ENCODE results near the gene CTNNA3.
"Not testable (repeated sequence)": the region's sequence is repeated elsewhere in the genome, so short reads cannot be mapped to it uniquely, and the experiment has no call there.

The CTNNA3 gene

GRCh38 chr10:67550046-67550445 lies 145.9 kb downstream of the CTNNA3 start:
- no peak for TF ChIP-seq JUND (IDR thresholded peaks at IDR 0.05; ENCODE audit: low read depth)
- DNase-seq (ENCODE audit: low read depth in 1 of 2, low spot score in 1 of 2), result no peak
- in situ Hi-C loops (cut with HindIII; ENCODE audit: low pct_unique_long_range_greater_than_20kb, low sequenced_read_pairs), result no loop called here

- no peak for TF ChIP-seq JUND (IDR thresholded peaks at IDR 0.05; ENCODE audit: low read depth)
- in situ Hi-C loops (cut with HindIII; ENCODE audit: low pct_unique_long_range_greater_than_20kb, low sequenced_read_pairs), result no loop called here
- DNase-seq (ENCODE audit: low read depth in 1 of 2, low spot score in 1 of 2), result peak in 1 of 2 experiments; percentile 31
These were observed 146.6 kb downstream of the CTNNA3 start for GRCh38 chr10:67549390-67549789.

- in situ Hi-C loops (cut with HindIII; ENCODE audit: low pct_unique_long_range_greater_than_20kb, low sequenced_read_pairs), result no loop called here
- DNase-seq (ENCODE audit: low read depth in 1 of 2, low spot score in 1 of 2), result no peak
- TF ChIP-seq JUND (IDR thresholded peaks at IDR 0.05; ENCODE audit: low read depth), result no peak
These were observed 154.6 kb downstream of the CTNNA3 start for GRCh38 chr10:67541411-67541810.

- DNase-seq (ENCODE audit: low read depth in 1 of 2, low spot score in 1 of 2), result peak in 1 of 2 experiments; percentile 12
- in situ Hi-C loops (cut with HindIII; ENCODE audit: low pct_unique_long_range_greater_than_20kb, low sequenced_read_pairs), result no loop called here
- no peak for TF ChIP-seq JUND (IDR thresholded peaks at IDR 0.05; ENCODE audit: low read depth)
These were observed 156.7 kb downstream of the CTNNA3 start for GRCh38 chr10:67539312-67539711.

GRCh38 chr10:67537906-67538305 lies 158.1 kb downstream of the CTNNA3 start:
- no peak for TF ChIP-seq JUND (IDR thresholded peaks at IDR 0.05; ENCODE audit: low read depth)
- DNase-seq (ENCODE audit: low read depth in 1 of 2, low spot score in 1 of 2), result no peak
- in situ Hi-C loops (cut with HindIII; ENCODE audit: low pct_unique_long_range_greater_than_20kb, low sequenced_read_pairs), result no loop called here

GRCh38 chr10:67533376-67533775 lies 162.6 kb downstream of the CTNNA3 start:
- in situ Hi-C loops (cut with HindIII; ENCODE audit: low pct_unique_long_range_greater_than_20kb, low sequenced_read_pairs), result no loop called here

GRCh38 chr10:67530990-67531389 lies 165.0 kb downstream of the CTNNA3 start:
- DNase-seq (ENCODE audit: low read depth in 1 of 2, low spot score in 1 of 2), result peak in 1 of 2 experiments; percentile 15
- in situ Hi-C loops (cut with HindIII; ENCODE audit: low pct_unique_long_range_greater_than_20kb, low sequenced_read_pairs), result not testable (repeated sequence)

More at GRCh38 chr10:67533376-67533775, 162.6 kb downstream of the CTNNA3 start:
- no peak for TF ChIP-seq JUND (IDR thresholded peaks at IDR 0.05; ENCODE audit: low read depth)
- DNase-seq (ENCODE audit: low read depth in 1 of 2, low spot score in 1 of 2), result no peak

GRCh38 chr10:67527351-67527750 lies 168.6 kb downstream of the CTNNA3 start:
- TF ChIP-seq JUND (IDR thresholded peaks at IDR 0.05; ENCODE audit: low read depth), result no peak
- in situ Hi-C loops (cut with HindIII; ENCODE audit: low pct_unique_long_range_greater_than_20kb, low sequenced_read_pairs), result no loop called here
- DNase-seq (ENCODE audit: low read depth in 1 of 2, low spot score in 1 of 2), result peak in 1 of 2 experiments; percentile 42

GRCh38 chr10:67521546-67521945 lies 174.4 kb downstream of the CTNNA3 start:
- no peak for DNase-seq (ENCODE audit: low read depth in 1 of 2, low spot score in 1 of 2)
- no peak for TF ChIP-seq JUND (IDR thresholded peaks at IDR 0.05; ENCODE audit: low read depth)
- in situ Hi-C loops (cut with HindIII; ENCODE audit: low pct_unique_long_range_greater_than_20kb, low sequenced_read_pairs), result no loop called here

GRCh38 chr10:67520924-67521520 lies 175.0 kb downstream of the CTNNA3 start:
- no peak for TF ChIP-seq JUND (IDR thresholded peaks at IDR 0.05; ENCODE audit: low read depth)
- DNase-seq (ENCODE audit: low read depth in 1 of 2, low spot score in 1 of 2), result peak; percentile 66 to 83
- in situ Hi-C loops (cut with HindIII; ENCODE audit: low pct_unique_long_range_greater_than_20kb, low sequenced_read_pairs), result no loop called here

GRCh38 chr10:67519434-67519833 lies 176.6 kb downstream of the CTNNA3 start:
- DNase-seq (ENCODE audit: low read depth in 1 of 2, low spot score in 1 of 2), result no peak
- TF ChIP-seq JUND (IDR thresholded peaks at IDR 0.05; ENCODE audit: low read depth), result no peak
- in situ Hi-C loops (cut with HindIII; ENCODE audit: low pct_unique_long_range_greater_than_20kb, low sequenced_read_pairs), result no loop called here

GRCh38 chr10:67518756-67519155 lies 177.2 kb downstream of the CTNNA3 start:
- TF ChIP-seq JUND (IDR thresholded peaks at IDR 0.05; ENCODE audit: low read depth), result no peak
- no peak for DNase-seq (ENCODE audit: low read depth in 1 of 2, low spot score in 1 of 2)
- in situ Hi-C loops (cut with HindIII; ENCODE audit: low pct_unique_long_range_greater_than_20kb, low sequenced_read_pairs), result no loop called here

- TF ChIP-seq JUND (IDR thresholded peaks at IDR 0.05; ENCODE audit: low read depth), result no peak
These were observed 178.0 kb downstream of the CTNNA3 start for GRCh38 chr10:67518043-67518442.

GRCh38 chr10:67506757-67507091 lies 189.3 kb downstream of the CTNNA3 start:
- TF ChIP-seq JUND (IDR thresholded peaks at IDR 0.05; ENCODE audit: low read depth), result no peak
- DNase-seq (ENCODE audit: low read depth in 1 of 2, low spot score in 1 of 2), result no peak
- in situ Hi-C loops (cut with HindIII; ENCODE audit: low pct_unique_long_range_greater_than_20kb, low sequenced_read_pairs), result no loop called here

More at GRCh38 chr10:67518043-67518442, 178.0 kb downstream of the CTNNA3 start:
- in situ Hi-C loops (cut with HindIII; ENCODE audit: low pct_unique_long_range_greater_than_20kb, low sequenced_read_pairs), result no loop called here
- DNase-seq (ENCODE audit: low read depth in 1 of 2, low spot score in 1 of 2), result no peak
